Progenitor cell of endocrine pancreas (in vitro differentiated cells): ENCODE results near the gene OOSP2. TPM values are rescaled to one million over a fixed set of nuclear protein-coding genes. Genes with fewer than 3 reads are reported as not detected.
"Not testable (repeated sequence)": the region's sequence is repeated elsewhere in the genome, so short reads cannot be mapped to it uniquely, and the experiment has no call there.

ENCODE experiments used
- DNase-seq: peaks from one replicate; pipeline ENCODE4 v3.0.0; 2021; ENCODE audit warnings: low spot score; ENCODE audit not compliant: unreplicated experiment
- H3K27ac Mint-ChIP-seq: 2 replicates; pipeline ENCODE4 v1.8.0; 2021; ENCODE audit warnings: mild to moderate bottlenecking, moderate library complexity, mixed read lengths
- H3K27me3 Mint-ChIP-seq: 2 replicates; pipeline ENCODE4 v1.8.0; 2021; ENCODE audit warnings: mixed read lengths
- H3K36me3 Mint-ChIP-seq: 2 replicates; pipeline ENCODE4 v1.8.0; 2022; ENCODE audit warnings: mixed read lengths; ENCODE audit not compliant: insufficient read depth
- H3K4me1 Mint-ChIP-seq: 2 replicates; pipeline ENCODE4 v1.8.0; 2021; ENCODE audit warnings: low read depth, mixed read lengths
- H3K4me3 Mint-ChIP-seq: 2 replicates; pipeline ENCODE4 v1.8.0; 2021; ENCODE audit warnings: low read depth, mild to moderate bottlenecking, moderate library complexity, mixed read lengths
- H3K9me3 Mint-ChIP-seq: 2 replicates; pipeline ENCODE4 v1.8.0; 2021; ENCODE audit warnings: low read depth, mixed read lengths
- CTCF ChIP-seq: fragments of 200-600 bp; sonication (generic); IDR thresholded peaks from one replicate; pipeline ENCODE4 v1.5.0; 2021; ENCODE audit warnings: antibody characterized with exemption, mild to moderate bottlenecking; ENCODE audit not compliant: unreplicated experiment
- total RNA-seq: library from RNA; stranded (reverse); gene quantifications from 2 replicates; pipeline ENCODE4 v1.2.1, GENCODE V29; 2021

OOSP2 gene
- total RNA-seq, 1 donor from 2014 or later: not detected

DNA sequence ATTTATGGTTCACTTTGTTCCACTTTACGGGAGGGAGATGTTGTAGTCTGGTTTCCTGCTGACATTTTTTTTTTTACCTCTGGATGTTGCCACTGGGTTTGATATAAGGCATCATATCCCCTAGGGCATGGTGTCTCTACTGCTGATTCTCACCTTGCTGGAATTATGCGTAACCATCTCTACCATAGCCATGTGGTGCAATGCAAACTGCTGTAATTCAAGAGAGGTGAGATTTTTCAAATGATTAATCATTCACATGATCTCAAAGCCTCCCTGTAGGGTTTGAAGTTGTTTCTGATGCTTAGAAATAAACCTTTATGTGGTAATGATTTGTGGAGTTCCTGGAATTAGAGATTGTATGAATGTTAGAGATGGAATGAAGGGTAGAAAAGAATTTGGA is 29.2 kb downstream of the OOSP2 start:
- H3K9me3 Mint-ChIP-seq: no peaks in the 10 kb centered on the region
- peaks cover 14% of the 10 kb centered on the region for H3K4me1 Mint-ChIP-seq
- H3K27ac Mint-ChIP-seq: no peak overlapping the region
- no peaks in the 10 kb centered on the region for H3K36me3 Mint-ChIP-seq
- H3K4me3 Mint-ChIP-seq: no peak overlapping the region
- DNase-seq: no peak
- no peaks in the 10 kb centered on the region for H3K27me3 Mint-ChIP-seq
- TF ChIP-seq CTCF: no peak

DNA sequence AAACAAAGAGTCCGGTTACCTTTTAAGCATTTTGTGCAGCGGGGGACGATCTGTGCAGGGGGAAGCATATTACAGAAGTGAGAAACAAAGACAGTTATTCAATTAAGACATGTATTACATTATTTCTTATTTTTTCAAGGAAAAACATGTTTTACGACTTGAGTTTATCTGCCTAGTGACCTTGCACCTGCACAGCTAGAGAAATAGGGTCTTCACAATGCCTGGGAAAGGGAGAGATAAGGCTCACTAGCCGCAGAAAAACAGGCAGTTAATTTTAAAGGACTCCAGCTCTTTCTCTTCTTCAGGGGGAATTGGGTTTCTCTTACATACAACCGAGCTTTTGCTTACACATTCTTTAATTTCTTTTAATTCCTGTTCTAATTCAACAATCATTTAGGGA is 31.4 kb downstream of the OOSP2 start:
- peaks cover 14% of the 10 kb centered on the region for H3K4me1 Mint-ChIP-seq
- H3K4me3 Mint-ChIP-seq, H3K27me3 Mint-ChIP-seq, H3K36me3 Mint-ChIP-seq, H3K9me3 Mint-ChIP-seq, DNase-seq, H3K27ac Mint-ChIP-seq: not testable (repeated sequence)

DNA sequence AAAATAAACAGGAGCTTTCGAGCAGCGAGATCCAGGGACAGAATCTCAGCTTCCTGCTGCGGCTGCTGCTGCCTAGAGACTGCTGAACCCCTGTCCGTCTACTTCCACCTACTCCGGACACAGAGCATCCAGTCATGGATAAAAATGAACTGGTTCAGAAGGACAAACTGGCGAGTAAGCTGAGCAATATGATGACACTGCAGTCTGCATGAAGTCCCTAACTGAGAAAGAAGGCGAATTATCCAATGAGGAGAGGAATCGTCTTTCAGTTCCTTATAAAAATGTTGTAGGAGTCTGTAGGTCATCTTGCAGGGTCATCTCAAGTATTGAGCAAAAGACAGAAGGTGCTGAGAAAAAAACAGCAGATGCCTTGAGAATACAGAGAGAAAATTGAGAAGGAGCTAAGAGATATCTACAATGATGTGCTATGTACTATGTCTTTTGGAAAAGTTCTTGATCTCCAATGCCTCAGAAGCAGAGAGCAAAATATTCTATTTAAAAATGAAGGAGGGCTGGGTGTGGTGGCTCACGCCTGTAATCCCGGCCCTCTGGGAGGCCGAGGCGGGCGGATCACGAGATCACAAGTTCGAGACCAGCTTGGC is 37.1 kb downstream of the OOSP2 start:
- no peak for DNase-seq
- H3K27me3 Mint-ChIP-seq: no peaks in the 10 kb centered on the region
- H3K4me1 Mint-ChIP-seq: no peaks in the 10 kb centered on the region
- H3K27ac Mint-ChIP-seq: peak overlapping the region; percentile 38
- peaks cover 3% of the 10 kb centered on the region for H3K9me3 Mint-ChIP-seq
- no peak for TF ChIP-seq CTCF
- no peak overlapping the region for H3K4me3 Mint-ChIP-seq
- no peaks in the 10 kb centered on the region for H3K36me3 Mint-ChIP-seq

DNA sequence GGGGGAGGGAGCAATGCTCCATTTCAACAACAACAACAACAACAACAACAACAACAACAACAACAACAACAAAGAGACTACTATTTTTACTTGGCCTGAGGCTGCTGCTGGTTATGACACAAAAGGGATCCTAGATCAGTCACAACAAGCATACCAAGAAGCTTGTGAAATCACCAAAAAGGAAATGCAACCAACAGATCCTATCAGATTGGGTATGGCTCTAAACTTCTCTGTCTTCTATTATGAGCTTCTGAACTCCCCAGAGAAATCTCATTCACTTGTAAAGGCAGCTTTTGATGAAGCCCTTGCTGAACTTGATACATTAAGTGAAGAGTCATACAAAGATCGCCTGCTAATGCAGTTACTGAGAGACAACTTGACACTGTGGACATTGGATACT is 37.8 kb downstream of the OOSP2 start:
- TF ChIP-seq CTCF: no peak
- H3K9me3 Mint-ChIP-seq: peaks cover 3% of the 10 kb centered on the region
- H3K27ac Mint-ChIP-seq: peak overlapping the region; percentile 38
- H3K36me3 Mint-ChIP-seq: no peaks in the 10 kb centered on the region
- H3K4me1 Mint-ChIP-seq: no peaks in the 10 kb centered on the region
- DNase-seq: no peak
- H3K27me3 Mint-ChIP-seq: no peaks in the 10 kb centered on the region
- no peak overlapping the region for H3K4me3 Mint-ChIP-seq

- DNase-seq: no peak
- Mint-ChIP-seq H3K36me3 (no peaks in the 10 kb centered on the region), H3K4me1 (no peaks in the 10 kb centered on the region), H3K4me3 (no peak overlapping the region), H3K9me3 (peaks cover 3% of the 10 kb centered on the region), H3K27ac (no peak overlapping the region), H3K27me3 (no peaks in the 10 kb centered on the region)
- TF ChIP-seq CTCF: no peak
These were observed 38.5 kb downstream of the OOSP2 start for GRCh38 chr11:60078745-60079144.

- Mint-ChIP-seq H3K4me1 (peaks cover 10% of the 10 kb centered on the region), H3K27me3 (no peaks in the 10 kb centered on the region), H3K9me3 (peaks cover 3% of the 10 kb centered on the region), H3K36me3 (no peaks in the 10 kb centered on the region), H3K4me3 (no peak overlapping the region), H3K27ac (no peak overlapping the region)
- DNase-seq: no peak
- TF ChIP-seq CTCF: no peak
These were observed 40.3 kb downstream of the OOSP2 start for GRCh38 chr11:60080535-60080934.
